MM.1S (cell line): Measurements from ENCODE around the gene GUCY1A2.

Source experiments
- DNase-seq: peaks from one replicate; pipeline ENCODE4 v3.0.0-alpha.2; 2015
- H2AFZ ChIP-seq: fragments of 300-600 bp; sonication (generic); 2 replicates; pipeline ENCODE4 v1.6.0; 2016; ENCODE audit warnings: antibody characterized with exemption, low read length
- H3F3A ChIP-seq: fragments of 300-600 bp; sonication (generic); 2 replicates; pipeline ENCODE4 v1.6.1; 2016; ENCODE audit warnings: mild to moderate bottlenecking, antibody characterized with exemption, low read length, moderate library complexity, mixed read lengths; ENCODE audit not compliant: insufficient read depth
- H3K27ac ChIP-seq: fragments of 300-600 bp; sonication (generic); 2 replicates; pipeline ENCODE4 v1.5.1; 2016; ENCODE audit warnings: mild to moderate bottlenecking, low read length
- H3K27me3 ChIP-seq: fragments of 300-600 bp; sonication (generic); replicated peaks from 2 replicates; pipeline ENCODE4 v1.6.0; 2016; ENCODE audit warnings: low read length; ENCODE audit not compliant: insufficient read depth
- H3K36me3 ChIP-seq: fragments of 300-600 bp; sonication (generic); replicated peaks from 2 replicates; pipeline ENCODE4 v1.6.1; 2016; ENCODE audit warnings: mild to moderate bottlenecking, low read length, mixed read lengths; ENCODE audit not compliant: insufficient read depth
- H3K4me1 ChIP-seq: fragments of 300-600 bp; sonication (generic); 2 replicates; pipeline ENCODE4 v1.6.1; 2016; ENCODE audit warnings: low read length, mixed read lengths
- H3K4me2 ChIP-seq: fragments of 300-600 bp; sonication (generic); 2 replicates; pipeline ENCODE4 v1.6.0; 2016; ENCODE audit warnings: low read depth, low read length
- H3K4me3 ChIP-seq: fragments of 300-600 bp; sonication (generic); 2 replicates; pipeline ENCODE4 v1.5.1; 2016; ENCODE audit warnings: low read length, mixed read lengths
- H3K79me2 ChIP-seq: fragments of 300-600 bp; sonication (generic); 2 replicates; pipeline ENCODE4 v1.6.1; 2016; ENCODE audit warnings: mixed run types, low read length, mixed read lengths
- H3K9ac ChIP-seq: fragments of 300-600 bp; sonication (generic); 2 replicates; pipeline ENCODE4 v1.6.1; 2016; ENCODE audit warnings: low read length, mixed read lengths
- H3K9me2 ChIP-seq: fragments of 300-600 bp; sonication (generic); replicated peaks from 2 replicates; pipeline ENCODE4 v1.6.1; 2016; ENCODE audit warnings: mild to moderate bottlenecking, low read length, mixed read lengths; ENCODE audit not compliant: insufficient read depth
- H3K9me3 ChIP-seq: fragments of 300-600 bp; sonication (generic); replicated peaks from 2 replicates; pipeline ENCODE4 v1.6.1; 2016; ENCODE audit warnings: mild to moderate bottlenecking, low read length, mixed read lengths; ENCODE audit not compliant: insufficient read depth
- H4K20me1 ChIP-seq: fragments of 300-600 bp; sonication (generic); 2 replicates; pipeline ENCODE4 v1.6.1; 2016; ENCODE audit warnings: mild to moderate bottlenecking, low read length, moderate library complexity, mixed read lengths; ENCODE audit not compliant: insufficient read depth
- CTCF ChIP-seq: fragments of 300-600 bp; sonication (generic); IDR thresholded peaks from 2 replicates; pipeline ENCODE4 v1.5.1; 2016; ENCODE audit warnings: antibody characterized with exemption, low read length, mixed read lengths
- EZH2 ChIP-seq: fragments of 300-600 bp; sonication (generic); optimal IDR thresholded peaks from 2 replicates; pipeline ENCODE3; 2017; ENCODE audit warnings: low read depth, mild to moderate bottlenecking, antibody characterized with exemption, low read length, mixed read lengths
- EZH2phosphoT487 ChIP-seq: fragments of 300-600 bp; sonication (generic); IDR thresholded peaks from 2 replicates; pipeline ENCODE4 v1.6.1; 2018; ENCODE audit warnings: antibody characterized with exemption, low read length

Gene GUCY1A2

GRCh38 chr11:106943089-106943488 lies 75.2 kb downstream of the GUCY1A2 start:
- Histone ChIP-seq H3K4me2 (no peak overlapping the region), H3F3A (no peaks in the 10 kb centered on the region), H3K9ac (no peak overlapping the region), H3K27ac (no peak overlapping the region), H4K20me1 (no peaks in the 10 kb centered on the region), H3K27me3 (no peaks in the 10 kb centered on the region), H3K79me2 (no peaks in the 10 kb centered on the region), H3K9me2 (no peaks in the 10 kb centered on the region), H2AFZ (no peak overlapping the region), H3K4me1 (no peaks in the 10 kb centered on the region), H3K9me3 (no peaks in the 10 kb centered on the region), H3K4me3 (no peak overlapping the region), H3K36me3 (no peaks in the 10 kb centered on the region)
- no peak for DNase-seq
- TF ChIP-seq EZH2phosphoT487 (no peak), EZH2 (no peak), CTCF (no peak)

- Histone ChIP-seq H3K27me3 (no peaks in the 10 kb centered on the region), H3K79me2 (no peaks in the 10 kb centered on the region), H3K4me2 (no peak overlapping the region), H3K4me1 (no peaks in the 10 kb centered on the region), H3F3A (no peaks in the 10 kb centered on the region), H3K9me3 (no peaks in the 10 kb centered on the region), H4K20me1 (no peaks in the 10 kb centered on the region), H3K9ac (no peak overlapping the region), H3K27ac (no peak overlapping the region), H2AFZ (no peak overlapping the region), H3K36me3 (no peaks in the 10 kb centered on the region), H3K4me3 (no peak overlapping the region), H3K9me2 (no peaks in the 10 kb centered on the region)
- DNase-seq, result no peak
- TF ChIP-seq CTCF (no peak), EZH2 (no peak), EZH2phosphoT487 (no peak)
These were observed 79.1 kb downstream of the GUCY1A2 start for GRCh38 chr11:106939157-106939556.

- Histone ChIP-seq H3K4me1 (no peaks in the 10 kb centered on the region), H3K9me2 (no peaks in the 10 kb centered on the region), H3K9me3 (no peaks in the 10 kb centered on the region), H3K79me2 (no peaks in the 10 kb centered on the region), H4K20me1 (no peaks in the 10 kb centered on the region), H3K36me3 (no peaks in the 10 kb centered on the region), H3K27ac (no peak overlapping the region), H2AFZ (no peak overlapping the region), H3K9ac (no peak overlapping the region), H3F3A (no peaks in the 10 kb centered on the region), H3K27me3 (no peaks in the 10 kb centered on the region), H3K4me3 (no peak overlapping the region), H3K4me2 (no peak overlapping the region)
- TF ChIP-seq CTCF, result no peak
- TF ChIP-seq EZH2phosphoT487, result no peak
- no peak for TF ChIP-seq EZH2
- DNase-seq, result no peak
These were observed 81.2 kb downstream of the GUCY1A2 start for GRCh38 chr11:106937111-106937510.

- no peak overlapping the region for H2AFZ ChIP-seq
These were observed 93.0 kb downstream of the GUCY1A2 start for GRCh38 chr11:106925245-106925644.

More at GRCh38 chr11:106925245-106925644, 93.0 kb downstream of the GUCY1A2 start:
- no peak overlapping the region for H3K4me3 ChIP-seq
- no peaks in the 10 kb centered on the region for H4K20me1 ChIP-seq
- no peak overlapping the region for H3K9ac ChIP-seq
- no peak overlapping the region for H3K27ac ChIP-seq
- H3F3A ChIP-seq, result no peaks in the 10 kb centered on the region
- H3K27me3 ChIP-seq, result no peaks in the 10 kb centered on the region
- H3K4me1 ChIP-seq, result no peaks in the 10 kb centered on the region
- no peaks in the 10 kb centered on the region for H3K9me2 ChIP-seq
- no peak overlapping the region for H3K4me2 ChIP-seq
- no peaks in the 10 kb centered on the region for H3K79me2 ChIP-seq
- no peaks in the 10 kb centered on the region for H3K36me3 ChIP-seq
- DNase-seq, result no peak
- TF ChIP-seq CTCF, result no peak
- no peak for TF ChIP-seq EZH2phosphoT487
- TF ChIP-seq EZH2, result no peak
- H3K9me3 ChIP-seq, result no peaks in the 10 kb centered on the region
